Endothelial cell of umbilical vein (primary cell): ENCODE results near the gene ACVR2B. TPM values are rescaled to one million over a fixed set of nuclear protein-coding genes. Genes with fewer than 3 reads are reported as not detected.

Experiments used
- BruUV-seq: library from RNA; stranded (reverse); fragments of 400-500 nt; replicated peaks from 2 replicates; lab custom pipeline; 2021; lab: Mats Ljungman, UMichigan
- CTCF ChIA-PET: fragments of 300-600, 350-600 bp; sonication (Branson Sonifier 250); formaldehyde crosslinking; loops from one replicate; lab custom pipeline; 2021; ENCODE audit warnings: antibody characterized with exemption, inconsistent platforms; lab: Charles Lee
- POLR2A ChIA-PET: fragments of 300-600, 350-600 bp; sonication (Branson Sonifier 250); formaldehyde crosslinking; loops from one replicate; lab custom pipeline; 2021; ENCODE audit warnings: antibody characterized with exemption, inconsistent platforms; lab: Charles Lee
- DNase-seq: peaks from one replicate; pipeline ENCODE4 v3.0.0-alpha.2; 2011; ENCODE audit warnings: low read depth, low spot score
- FAIRE-seq: peaks from 2 replicates; lab custom pipeline; 2011; peaks lifted over from hg19 to GRCh38; lab: Jason Lieb, UNC
- H2AFZ ChIP-seq: 2 replicates; pipeline ENCODE4 v1.6.0; 2012; ENCODE audit warnings: low read depth, low read length, control low read depth, inconsistent platforms
- H3K27ac ChIP-seq: 2 replicates; pipeline ENCODE4 v1.5.1; 2011; ENCODE audit warnings: low read depth, mild to moderate bottlenecking, control low read depth, low read length, moderate library complexity; ENCODE audit not compliant: insufficient read depth
- H3K27me3 ChIP-seq, 2 experiments: 2 replicates each; pipeline versions ENCODE4 v1.6.0 to v1.6.1; 2011; ENCODE audit warnings: low read length in 2 of 2, mixed read lengths in 1 of 2; ENCODE audit not compliant: control insufficient read depth in 2 of 2, insufficient read depth in 2 of 2
- H3K36me3 ChIP-seq, 2 experiments: 2 replicates in 1 of 2; 3 replicates in 1 of 2; pipeline ENCODE4 v1.5.1; 2011; ENCODE audit warnings: low read length in 2 of 2, mild to moderate bottlenecking in 1 of 2, moderate library complexity in 1 of 2; ENCODE audit not compliant: control insufficient read depth in 2 of 2, insufficient read depth in 2 of 2; ENCODE audit errors: extremely low read depth in 1 of 2
- H3K4me1 ChIP-seq: 3 replicates; pipeline ENCODE4 v1.5.1; 2011; ENCODE audit warnings: mild to moderate bottlenecking, low read length; ENCODE audit not compliant: control insufficient read depth, insufficient read depth; ENCODE audit errors: extremely low read depth
- H3K4me2 ChIP-seq: 2 replicates; pipeline ENCODE4 v1.6.1; 2011; ENCODE audit warnings: low read length, control low read depth, mixed read lengths; ENCODE audit not compliant: insufficient read depth
- H3K4me3 ChIP-seq, 3 experiments: fragments of 200-600 bp in 1 of 3; sonication (generic), shearing (Covaris generic) in 1 of 3; replicated peaks in 1 of 3; 2 replicates each; pipeline ENCODE4 v1.5.1; 2011 to 2016; ENCODE audit warnings: control low read depth in 3 of 3, low read length in 3 of 3, mild to moderate bottlenecking in 2 of 3, inconsistent platforms in 1 of 3, low read depth in 1 of 3, moderate library complexity in 1 of 3; ENCODE audit not compliant: insufficient read depth in 1 of 3
- H3K79me2 ChIP-seq: 2 replicates; pipeline ENCODE4 v1.6.0; 2012; ENCODE audit warnings: low read length, inconsistent platforms; ENCODE audit not compliant: control insufficient read depth, insufficient read depth
- H3K9ac ChIP-seq: replicated peaks from 2 replicates; pipeline ENCODE3; 2011; ENCODE audit warnings: low read length, control low read depth; ENCODE audit not compliant: insufficient read depth; ENCODE audit errors: extremely low read depth
- H3K9me1 ChIP-seq: replicated peaks from 3 replicates; pipeline ENCODE4 v1.6.0; 2011; ENCODE audit warnings: mild to moderate bottlenecking, low read length; ENCODE audit not compliant: control insufficient read depth, insufficient read depth; ENCODE audit errors: extremely low read depth
- H3K9me3 ChIP-seq: replicated peaks from 2 replicates; pipeline ENCODE4 v1.5.1; 2012; ENCODE audit warnings: low read length, inconsistent platforms; ENCODE audit not compliant: control insufficient read depth, insufficient read depth
- H4K20me1 ChIP-seq: replicated peaks from 2 replicates; pipeline ENCODE3; 2011; ENCODE audit warnings: mild to moderate bottlenecking, low read length; ENCODE audit not compliant: control insufficient read depth, insufficient read depth; ENCODE audit errors: extremely low read depth
- CTCF ChIP-seq, 2 donors: IDR thresholded peaks; 1 replicate in 1 of 2; 2 replicates in 1 of 2; pipeline ENCODE4 v1.5.1; 2011; ENCODE audit warnings: low read length in 2 of 2, mild to moderate bottlenecking in 2 of 2, moderate library complexity in 2 of 2, control low read depth in 1 of 2, inconsistent platforms in 1 of 2, low read depth in 1 of 2; ENCODE audit not compliant: insufficient read depth in 1 of 2; ENCODE audit errors: extremely low read depth in 1 of 2
- EZH2 ChIP-seq: IDR thresholded peaks from 2 replicates; pipeline ENCODE4 v1.6.1; 2012; ENCODE audit warnings: borderline replicate concordance, low read depth, mild to moderate bottlenecking, moderate library complexity, low read length, inconsistent platforms; ENCODE audit not compliant: severe bottlenecking
- FOS ChIP-seq: IDR thresholded peaks from 2 replicates; pipeline ENCODE4 v1.6.1; 2011; ENCODE audit warnings: mild to moderate bottlenecking, low read length, moderate library complexity, borderline replicate concordance; ENCODE audit not compliant: insufficient read depth
- GATA2 ChIP-seq: IDR thresholded peaks from 2 replicates; pipeline ENCODE4 v1.7.0; 2011; ENCODE audit warnings: low read depth, mild to moderate bottlenecking, moderate library complexity, mixed read lengths, low read length; ENCODE audit not compliant: insufficient read length, insufficient read depth
- JUN ChIP-seq: IDR thresholded peaks from 2 replicates; pipeline ENCODE4 v1.6.1; 2011; ENCODE audit warnings: borderline replicate concordance, low read depth; ENCODE audit not compliant: insufficient read length, insufficient read depth
- MAX ChIP-seq: IDR thresholded peaks from 2 replicates; pipeline ENCODE4 v1.6.1; 2011; ENCODE audit not compliant: insufficient read depth, insufficient read length
- MYC ChIP-seq: IDR thresholded peaks from one replicate; pipeline ENCODE4 v1.6.1; 2011; ENCODE audit warnings: mild to moderate bottlenecking, low read depth, low read length
- POLR2A ChIP-seq: IDR thresholded peaks from 2 replicates; pipeline ENCODE4 v1.6.1; 2012; ENCODE audit warnings: low read depth, mild to moderate bottlenecking, control low read depth, low read length
- POLR2AphosphoS5 ChIP-seq: IDR thresholded peaks from 2 replicates; pipeline ENCODE4 v1.6.1; 2012; ENCODE audit warnings: low read depth, mild to moderate bottlenecking, control low read depth, low read length, moderate library complexity; ENCODE audit not compliant: insufficient read depth
- dilution Hi-C: fragments of 300-500 bp; cut with MboI; formaldehyde crosslinking; loops from one replicate; pipeline ENCODE4 v1.15.0; 2019; ENCODE audit warnings: low sequenced_read_pairs; ENCODE audit not compliant: extremely low pct_ligation_motif_present
- intact Hi-C: fragments of 100-400 bp; cut with micrococcal nuclease; formaldehyde crosslinking; loops from one replicate; pipeline ENCODE4 v1.10.0; 2022
- polyA plus RNA-seq, 4 experiments: library from polyadenylated mRNA; depleted of rRNA in 3 of 4; stranded (reverse) in 3 of 4; unstranded in 1 of 4; fragments of >200 nt; gene quantifications; 2 replicates each; pipeline versions ENCODE4 v1.2.1 to v1.2.3, GENCODE V29; 2011 to 2012; ENCODE audit warnings: missing spikeins in 1 of 4
- total RNA-seq: library from RNA; stranded (reverse); gene quantifications from 2 replicates; pipeline ENCODE4 v1.2.3, GENCODE V29; 2021

The ACVR2B gene
- total and polyA plus RNA-seq, 2 donors (not counting 3 experiments of a cell fraction or from before 2014, with no cell fraction given): 2.0 to 4.9 TPM

GRCh38 chr3:38507120-38507519, 53.4 kb downstream of the ACVR2B start:
- H3K9me3 ChIP-seq: no peaks in the 10 kb centered on the region
- H3K79me2 ChIP-seq: no peaks in the 10 kb centered on the region
- no peak overlapping the region for H3K9ac ChIP-seq
- H3K27me3 ChIP-seq: no peaks in the 10 kb centered on the region
- DNase-seq (no peak), FAIRE-seq (no peak)
- dilution Hi-C loops: no loop called here
- ChIA-PET POLR2A (no interaction called here), CTCF (interaction anchor here (1.6 kb wide), 1 partner anchor 13 kb away, joined by 3 read pairs; no protein-coding TSS in a partner anchor)
- H3K4me2 ChIP-seq: no peak overlapping the region
- no peak overlapping the region for H2AFZ ChIP-seq
- no peaks in the 10 kb centered on the region for H3K9me1 ChIP-seq
- TF ChIP-seq EZH2 (no peak), POLR2A (no peak), CTCF (IDR thresholded peaks at IDR 0.05; ENCODE audit: extremely low read depth in 1 of 2, insufficient read depth in 1 of 2, low read depth in 1 of 2, low read length in 2 of 2) (no peak), MYC (no peak), FOS (no peak), POLR2AphosphoS5 (no peak), GATA2 (no peak), MAX (no peak), JUN (no peak)
- H3K27ac ChIP-seq: no peak overlapping the region
- H3K4me1 ChIP-seq: no peaks in the 10 kb centered on the region
- no TSS peak for BruUV-seq
- intact Hi-C loops: no loop called here
- no peak overlapping the region for H3K4me3 ChIP-seq
- no peaks in the 10 kb centered on the region for H4K20me1 ChIP-seq
- peaks cover 0 to 12% of the 10 kb centered on the region in 2 experiments for H3K36me3 ChIP-seq
